Hippocampal formation (tissue), 2 donors: ENCODE data around the gene DCAF17.
"Not testable (repeated sequence)": the region's sequence is repeated elsewhere in the genome, so short reads cannot be mapped to it uniquely, and the experiment has no call there.

ENCODE experiments used
- DNase-seq, 2 donors: peaks; one replicate each; lab custom pipeline; 2025; lab: John Stamatoyannopoulos, UW

Gene DCAF17

GRCh38 chr2:171411214-171411613 lies 22.8 kb upstream of the DCAF17 start:
- no peak for DNase-seq

GRCh38 chr2:171411791-171412483 lies 22.1 kb upstream of the DCAF17 start:
- DNase-seq = no peak

DNA sequence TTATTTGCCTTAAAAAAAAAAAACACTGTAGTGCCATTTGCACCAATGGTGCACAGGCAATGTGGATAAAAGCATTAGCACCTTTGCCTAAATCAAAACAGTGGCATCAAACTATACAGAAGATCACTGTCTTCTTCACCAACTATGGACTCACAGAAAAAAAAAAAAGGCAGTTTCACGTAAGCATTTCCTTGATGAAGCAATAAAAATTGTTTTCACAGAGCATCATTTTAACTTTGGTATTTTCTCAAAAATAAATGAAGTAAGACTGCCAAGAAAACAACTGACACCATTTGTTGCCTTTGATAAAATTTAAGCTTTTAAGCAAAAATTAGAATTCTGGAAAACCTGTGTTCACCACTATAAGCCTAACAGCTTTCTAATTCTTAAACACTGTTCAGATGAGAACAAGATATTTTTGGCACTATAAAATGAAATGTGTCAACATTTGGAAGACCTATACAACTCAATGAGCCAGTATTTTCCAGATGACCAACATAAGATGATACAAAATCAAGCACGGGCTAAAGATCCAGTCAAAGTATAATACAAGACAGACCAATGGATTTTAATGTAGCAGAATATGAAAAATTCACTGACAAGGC lies 21.4 kb upstream of the DCAF17 start:
- no peak for DNase-seq

- not testable (repeated sequence) for DNase-seq
Observed at GRCh38 chr2:171414645-171415044, 19.4 kb upstream of the DCAF17 start.

- DNase-seq = peak; percentile 71 to 88
Observed at GRCh38 chr2:171416009-171416926, 17.8 kb upstream of the DCAF17 start.

- DNase-seq = no peak
Observed at GRCh38 chr2:171419333-171419732, 14.7 kb upstream of the DCAF17 start.

DNA sequence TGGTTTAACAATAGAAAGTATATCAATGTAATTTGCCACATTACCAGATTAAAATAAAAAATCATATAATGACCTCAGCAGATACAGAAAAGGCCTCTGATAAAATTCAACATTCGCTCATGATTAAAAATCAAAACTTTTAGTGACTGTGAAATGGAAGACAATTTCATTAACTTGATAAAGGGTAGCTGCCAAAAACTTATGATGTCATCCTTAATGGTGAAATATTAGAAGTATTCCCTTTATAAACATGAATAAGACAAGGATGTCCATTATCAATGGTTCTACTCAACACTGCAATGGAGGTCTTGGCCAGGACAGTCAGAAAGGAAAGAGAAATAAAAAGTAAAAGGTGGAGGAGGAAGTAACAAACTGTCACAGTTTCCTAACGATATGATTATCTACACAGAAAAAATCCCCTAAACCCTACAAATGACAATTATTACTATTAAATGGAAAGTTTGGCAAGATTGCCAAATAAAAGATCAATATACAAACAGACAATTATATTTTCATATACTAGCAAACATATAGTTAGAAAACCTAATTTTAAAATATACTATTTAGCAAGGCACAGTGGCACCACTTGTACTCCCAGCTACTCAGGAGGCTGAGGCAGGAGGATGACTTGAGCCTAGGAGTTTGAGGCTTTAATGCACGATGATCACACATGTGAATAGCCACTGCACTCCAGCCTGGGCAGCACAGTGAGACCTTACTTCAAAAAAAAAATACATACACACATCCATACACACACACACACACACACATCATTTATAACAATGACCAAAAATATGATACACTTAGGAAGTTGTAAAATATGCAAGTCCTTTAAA lies 13.1 kb upstream of the DCAF17 start:
- DNase-seq = no peak

DNA sequence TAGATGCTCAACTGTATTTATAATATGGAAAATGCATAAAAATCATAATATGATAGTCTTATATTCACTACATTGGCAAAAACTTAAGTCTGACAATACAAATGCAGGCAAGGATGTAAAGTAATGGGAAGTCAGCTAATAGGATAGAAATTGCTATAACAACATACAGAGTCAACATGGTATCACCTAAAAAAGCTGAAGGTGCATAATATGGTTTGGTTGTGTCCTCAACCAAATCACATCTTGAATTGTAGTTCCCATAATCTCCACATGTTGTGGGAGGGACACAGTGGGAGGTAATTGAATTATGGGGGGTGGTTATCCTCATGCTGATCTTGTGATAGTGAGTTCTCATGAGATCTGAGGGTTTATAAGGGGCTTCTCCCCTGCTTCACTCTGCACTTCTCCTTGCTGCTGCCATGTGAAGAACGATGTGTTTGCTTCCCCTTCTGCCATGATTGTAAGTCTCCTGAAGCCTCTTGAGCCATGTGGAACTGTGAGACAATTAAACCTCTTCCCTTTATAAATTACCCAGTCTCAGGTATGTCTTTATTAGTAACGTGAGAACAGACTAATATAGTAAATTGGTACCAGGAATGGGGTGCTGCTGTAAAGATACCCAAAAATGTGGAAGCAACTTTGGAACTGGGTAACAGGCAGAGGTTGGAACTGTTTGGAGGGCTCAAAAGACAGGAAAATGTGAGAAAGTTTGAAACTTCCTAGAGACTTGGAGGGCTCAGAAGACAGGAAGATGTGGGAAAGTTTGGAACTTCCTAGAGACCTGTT lies 11.1 kb upstream of the DCAF17 start:
- not testable (repeated sequence) for DNase-seq

- DNase-seq = no peak
Observed at GRCh38 chr2:171430516-171431410, 3.3 kb upstream of the DCAF17 start.

DNA sequence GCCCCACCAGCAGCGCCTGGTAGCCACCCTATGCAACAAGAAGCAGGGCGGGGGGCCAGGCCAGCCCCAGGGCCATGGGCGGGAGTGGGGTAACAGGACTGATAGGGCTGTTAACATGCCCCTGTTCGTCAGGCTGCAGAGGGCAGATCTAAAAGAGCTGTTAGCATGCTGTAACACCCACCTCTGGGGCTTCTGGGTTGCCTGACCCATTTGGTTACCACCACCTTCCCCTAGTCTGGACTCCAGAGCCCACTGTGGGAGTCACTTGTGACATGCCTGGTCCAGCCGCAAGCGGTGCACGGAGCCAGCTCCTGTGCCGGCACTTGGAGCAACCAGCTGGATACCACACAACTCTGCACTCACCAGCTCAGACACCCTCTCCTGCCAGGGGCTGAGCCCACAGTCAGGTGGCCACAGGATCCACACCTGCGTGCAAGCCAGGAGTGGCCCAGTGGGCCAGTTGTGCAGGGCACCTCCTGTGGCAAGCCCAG lies 2.3 kb upstream of the DCAF17 start:
- DNase-seq = no peak

DNA sequence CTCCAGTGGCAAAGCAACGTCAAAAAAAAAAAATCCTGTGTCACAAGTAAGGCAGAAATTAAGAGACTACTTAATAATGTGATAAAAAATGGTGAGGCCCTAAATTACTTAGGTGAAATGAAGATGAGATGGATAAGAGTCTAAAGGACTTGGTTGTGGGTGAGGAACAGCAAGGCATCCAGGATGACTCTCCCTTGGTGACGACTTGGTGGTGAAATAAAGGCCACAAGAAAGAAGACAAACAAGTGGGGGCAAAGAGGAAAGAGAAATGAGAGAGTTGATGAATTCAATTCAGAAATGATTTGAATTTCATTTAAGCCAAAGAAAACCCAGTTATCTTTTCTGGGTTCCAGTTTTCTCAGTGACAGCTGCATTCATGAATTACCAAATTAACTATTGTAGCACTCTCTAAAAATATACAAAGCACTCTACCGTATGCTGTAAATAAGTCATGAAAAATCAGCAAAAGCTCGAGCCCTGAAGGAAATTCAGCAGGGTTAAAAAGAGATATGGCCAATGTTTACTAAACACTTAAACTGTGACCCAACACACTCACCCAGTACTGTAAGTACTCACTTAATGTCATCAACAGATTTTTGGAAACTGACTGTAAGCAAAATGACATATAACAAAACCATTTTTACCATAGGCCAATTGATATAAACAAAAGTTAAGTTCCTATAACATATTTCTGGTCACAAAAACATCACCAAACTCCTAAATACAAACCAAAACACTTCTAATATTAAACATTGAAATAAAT lies 1.6 kb upstream of the DCAF17 start:
- DNase-seq = no peak

DNA sequence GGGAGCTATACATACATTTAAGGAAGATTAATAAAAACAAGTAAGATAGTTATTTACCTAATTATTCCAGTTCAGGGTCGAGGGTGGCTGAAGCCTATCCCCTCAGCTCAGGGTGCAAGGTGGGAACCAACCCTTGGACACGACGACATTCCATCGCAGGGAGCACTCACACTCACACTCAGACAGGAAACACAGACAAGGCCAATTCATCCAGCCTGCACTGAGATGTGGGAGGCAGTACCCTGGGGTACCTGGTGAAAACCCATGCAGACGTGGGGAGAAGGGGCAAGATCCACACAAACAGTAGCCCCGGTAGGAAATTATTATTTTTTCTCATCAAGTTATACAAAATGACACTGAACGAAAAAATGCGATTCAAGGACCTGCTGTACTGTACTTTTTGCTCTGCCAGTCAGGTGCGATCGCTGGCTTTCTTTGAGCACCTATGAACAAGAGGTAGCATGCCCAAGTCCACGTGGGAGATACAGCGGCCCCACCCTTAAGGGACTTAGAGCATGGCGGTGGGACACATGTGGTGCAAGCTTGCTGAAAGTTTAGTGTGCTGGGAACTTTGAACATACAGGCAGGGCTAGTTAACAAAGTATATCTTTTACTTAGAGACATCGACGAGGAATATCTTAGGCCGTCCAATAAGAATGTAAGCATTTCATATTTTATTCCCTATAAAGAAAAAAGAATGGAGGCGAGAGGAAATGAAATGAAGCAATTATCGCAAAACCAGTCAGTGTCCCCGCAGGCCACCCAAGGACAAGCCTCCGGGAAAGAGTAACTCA lies 860 bp upstream of the DCAF17 start:
- no peak for DNase-seq

GRCh38 chr2:171433763-171434012 lies 338 bp upstream of the DCAF17 start, which contains the start of gene METTL8:
Gene METTL8, minus strand, starts transcription at chr2:171433990. Its CDS starts 41,805 bp downstream, at chr2:171392185.
- DNase-seq = no peak

DNA sequence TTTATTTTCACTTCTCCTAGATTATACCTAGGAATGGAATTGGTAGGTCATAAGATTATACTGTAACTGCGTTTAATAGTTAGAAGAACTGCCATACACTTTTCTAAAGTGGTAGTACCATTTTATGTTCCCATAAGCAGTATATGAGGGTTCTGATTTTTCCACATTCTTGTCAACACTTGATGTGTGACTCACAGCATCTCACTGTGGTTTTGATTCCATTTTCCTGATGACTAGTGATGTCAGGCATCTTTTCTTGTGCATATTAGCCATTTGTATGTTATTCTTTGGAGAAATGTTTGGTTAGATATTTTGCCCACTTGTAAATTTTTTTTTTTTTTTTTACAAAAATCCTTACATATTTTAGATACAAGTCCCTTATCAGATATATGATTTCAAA lies 2.3 kb downstream of the DCAF17 start:
- DNase-seq = no peak

DNA sequence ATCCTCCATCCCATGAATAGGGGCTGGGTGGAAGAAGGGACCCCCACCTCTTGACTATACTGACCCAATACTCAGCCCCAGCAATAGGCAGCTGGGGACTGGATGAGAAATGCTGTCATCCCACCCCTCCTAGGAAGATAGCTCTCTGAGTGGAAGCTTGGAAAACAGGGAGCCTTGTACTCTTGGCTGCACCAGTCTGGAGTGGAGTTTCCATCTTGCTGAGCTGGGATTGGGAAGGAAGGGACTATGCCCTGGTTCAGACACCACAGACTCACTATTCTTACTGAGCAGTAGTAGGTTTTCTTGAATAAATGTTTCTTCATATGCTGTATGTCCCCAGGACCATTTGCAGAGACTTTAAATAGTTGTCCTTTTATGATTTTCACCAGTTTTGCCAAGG lies 7.4 kb downstream of the DCAF17 start:
- no peak for DNase-seq

GRCh38 chr2:171447675-171448074 lies 13.6 kb downstream of the DCAF17 start:
- no peak for DNase-seq

DNA sequence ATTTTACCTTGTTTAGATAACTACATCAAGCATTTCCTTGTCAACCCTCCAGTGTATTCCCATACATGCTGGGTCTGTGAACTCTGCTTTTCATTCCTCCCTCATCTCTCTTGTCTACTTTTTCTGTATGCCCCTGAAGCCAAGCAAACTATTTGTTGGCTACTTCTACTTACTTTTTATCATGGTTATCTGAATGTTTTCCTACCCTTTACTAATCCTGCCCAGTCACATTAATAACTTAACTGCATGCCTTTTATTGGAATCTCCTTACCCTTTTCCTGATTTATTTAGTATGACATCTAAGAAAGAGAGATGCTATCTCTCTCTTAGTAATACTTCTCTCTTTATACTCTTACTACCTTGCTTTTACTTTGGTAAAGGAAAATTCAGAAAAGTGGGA lies 17.0 kb downstream of the DCAF17 start:
- no peak for DNase-seq

GRCh38 chr2:171452773-171453172 lies 18.7 kb downstream of the DCAF17 start:
- no peak for DNase-seq
